Adipose tissue (tissue), 3 donors: ENCODE data around the gene AOC3. TPM values are rescaled to one million over a fixed set of nuclear protein-coding genes. Genes with fewer than 3 reads are reported as not detected.
"Not testable (repeated sequence)": the region's sequence is repeated elsewhere in the genome, so short reads cannot be mapped to it uniquely, and the experiment has no call there.

Experiments
- H3K27ac ChIP-seq: one replicate; pipeline ENCODE4 v1.5.1; 2013; ENCODE audit warnings: low read depth, low read length
- WGBS, 3 donors: extraction: QIAGEN DNeasy Blood & Tissue Kit; methylation state at CpG; one replicate each; pipeline ENCODE4 v1.1.7; 2013; 5-methylcytosine and 5-hydroxymethylcytosine counted together
- polyA plus RNA-seq, 3 donors: library from polyadenylated mRNA; stranded (reverse); fragments of 200-250 nt; gene quantifications; one replicate each; pipeline ENCODE4 v1.2.3, GENCODE V29; 2013
- donor health status: healthy with polysubstance abuse.
- donor health status: Bipolar disorder and iron deficiency.
- donor health status: healthy.

The AOC3 gene
- polyA plus RNA-seq, 3 donors, result 59.7 to 515 (median 182) TPM

- no peak overlapping the region for H3K27ac ChIP-seq
- 66 to 77% (median 68%) methylated on average over 11 of the region's 11 CpGs for WGBS, 3 donors
These were observed 8.9 kb upstream of the AOC3 start for GRCh38 chr17:42841975-42842685.

DNA sequence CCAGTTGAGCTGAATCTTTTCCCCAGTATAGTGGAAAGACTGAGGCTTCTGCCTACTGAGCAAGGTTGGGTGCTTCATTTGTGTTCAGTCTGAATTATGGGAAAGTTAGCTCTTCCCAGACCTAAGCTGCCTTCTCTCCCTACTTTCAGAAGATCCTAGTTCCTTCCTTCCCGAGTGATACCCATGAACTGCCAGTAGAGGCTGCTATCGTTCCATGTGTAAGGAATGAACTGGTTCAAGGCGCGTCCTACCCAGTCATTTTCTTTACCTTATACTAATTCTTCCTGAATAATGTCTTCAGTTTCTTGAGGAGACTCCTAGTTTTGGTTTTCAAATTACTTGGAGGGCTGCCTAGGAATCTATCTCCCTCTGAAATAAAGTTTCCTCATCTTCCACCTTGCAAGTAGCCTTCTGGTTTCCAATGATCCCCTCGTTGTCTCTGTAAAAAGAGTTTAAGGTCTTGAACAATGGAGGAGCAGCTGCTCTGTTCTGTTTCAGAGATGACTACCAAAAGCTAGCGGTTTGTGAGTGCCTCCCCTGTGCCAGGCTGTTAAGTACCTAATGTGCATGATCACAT is 7.6 kb upstream of the AOC3 start:
- H3K27ac ChIP-seq, result no peak overlapping the region
- 36 to 42% (median 37%) methylated on average over 6 of the region's 6 CpGs for WGBS, 3 donors

GRCh38 chr17:42844271-42844670 is 6.7 kb upstream of the AOC3 start, which contains the start of gene AOC2:
AOC2 (plus strand) TSS chr17:42844580; CDS start chr17:42844627, 47 bp downstream.
- no peak within 1 kb of the TSS for H3K27ac ChIP-seq
- WGBS, 3 donors, result 49 to 67% (median 65%) methylated on average over 4 of the region's 4 CpGs

- 89 to 92% (median 91%) methylated on average over 24 of the region's 24 CpGs for WGBS, 3 donors
- H3K27ac ChIP-seq, result no peak overlapping the region
These were observed 6.0 kb upstream of the AOC3 start for GRCh38 chr17:42844761-42845555.

GRCh38 chr17:42845556-42845917 is 5.5 kb upstream of the AOC3 start:
- 85 to 92% (median 91%) methylated on average over 12 of the region's 12 CpGs for WGBS, 3 donors
- H3K27ac ChIP-seq, result no peak overlapping the region

- H3K27ac ChIP-seq, result no peak overlapping the region
- 62 to 68% (median 66%) methylated on average over 7 of the region's 7 CpGs for WGBS, 3 donors
These were observed 4.9 kb upstream of the AOC3 start for GRCh38 chr17:42845918-42846593.

- 42 to 61% (median 46%) methylated on average over 9 of the region's 9 CpGs for WGBS, 3 donors
- no peak overlapping the region for H3K27ac ChIP-seq
These were observed 4.3 kb upstream of the AOC3 start for GRCh38 chr17:42846594-42847280.

DNA sequence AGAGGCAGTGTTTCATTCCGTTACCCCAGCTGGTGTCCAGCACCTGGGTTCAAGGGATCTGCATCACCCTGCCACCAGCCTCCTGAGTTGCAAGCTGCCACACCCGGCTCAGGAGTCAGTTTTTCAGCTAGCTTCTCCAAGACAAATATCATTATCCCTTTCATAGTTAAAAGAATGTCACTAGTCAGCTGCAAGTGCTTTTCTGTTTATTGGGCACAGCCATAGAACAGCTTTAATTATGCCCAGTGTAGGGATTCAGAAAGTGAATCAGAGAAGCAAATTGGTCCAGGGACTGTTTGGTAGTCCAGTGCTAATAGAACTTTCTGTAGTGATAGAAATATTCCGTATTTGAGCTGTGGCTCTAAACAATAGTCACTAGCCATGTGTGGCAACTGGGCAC is 2.9 kb upstream of the AOC3 start:
- no peak overlapping the region for H3K27ac ChIP-seq
- 71 to 89% (median 79%) methylated on average over 3 of the region's 3 CpGs for WGBS, 3 donors

GRCh38 chr17:42849031-42849430 is 2.0 kb upstream of the AOC3 start:
- WGBS, 3 donors, result 87 to 93% (median 90%) methylated on average over 9 of the region's 9 CpGs
- H3K27ac ChIP-seq, result no peak overlapping the region

DNA sequence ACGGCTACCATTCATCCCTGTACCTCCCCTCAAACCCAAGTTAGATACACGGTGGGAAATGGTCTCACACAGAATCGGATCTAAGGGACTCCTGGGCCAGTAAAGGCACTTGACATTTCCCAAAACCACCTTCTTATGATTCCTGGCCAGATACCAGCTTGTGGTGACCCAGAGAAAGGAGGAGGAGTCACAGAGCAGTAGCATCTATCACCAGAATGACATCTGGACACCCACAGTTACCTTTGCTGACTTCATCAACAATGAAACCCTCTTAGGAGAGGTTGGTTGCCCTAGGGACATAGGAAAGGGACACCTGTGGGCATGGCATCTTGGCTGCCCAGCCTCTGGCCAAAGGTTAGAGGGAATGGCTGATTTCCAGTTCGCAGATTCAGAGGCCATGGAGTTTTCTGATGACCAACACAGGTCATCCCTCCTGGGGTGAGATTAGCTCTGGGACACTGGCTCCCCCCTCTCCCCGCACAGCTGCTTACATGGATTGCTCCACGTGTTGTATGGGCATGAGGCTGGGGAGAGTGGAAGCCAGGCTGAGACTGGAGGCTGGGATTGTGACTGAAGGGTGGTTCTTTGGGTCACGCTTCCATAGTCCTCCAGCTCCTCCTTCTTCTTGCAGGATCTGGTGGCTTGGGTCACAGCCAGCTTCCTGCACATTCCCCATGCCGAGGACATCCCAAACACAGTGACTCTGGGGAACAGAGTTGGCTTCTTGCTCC is 1.4 kb upstream of the AOC3 start:
- WGBS, 3 donors, result 53 to 60% (median 60%) methylated on average over 8 of the region's 8 CpGs

GRCh38 chr17:42851371-42852240 is 607 bp downstream of the AOC3 start:
- 62 to 86% (median 69%) methylated on average over 19 to 25 of the region's 28 CpGs for WGBS, 3 donors

More for the DNA sequence above, 1.4 kb upstream of the AOC3 start:
- H3K27ac ChIP-seq, result no peak overlapping the region

GRCh38 chr17:42852351-42852750 is 1.4 kb downstream of the AOC3 start:
- H3K27ac ChIP-seq, result no peak overlapping the region
- 54 to 83% (median 68%) methylated on average over 15 of the region's 15 CpGs for WGBS, 3 donors

More at GRCh38 chr17:42851371-42852240, 607 bp downstream of the AOC3 start:
- not testable (repeated sequence) for H3K27ac ChIP-seq

GRCh38 chr17:42853004-42853403 is 2.0 kb downstream of the AOC3 start:
- WGBS, 3 donors, result 31 to 69% (median 33%) methylated on average over 4 of the region's 4 CpGs
- no peak overlapping the region for H3K27ac ChIP-seq

DNA sequence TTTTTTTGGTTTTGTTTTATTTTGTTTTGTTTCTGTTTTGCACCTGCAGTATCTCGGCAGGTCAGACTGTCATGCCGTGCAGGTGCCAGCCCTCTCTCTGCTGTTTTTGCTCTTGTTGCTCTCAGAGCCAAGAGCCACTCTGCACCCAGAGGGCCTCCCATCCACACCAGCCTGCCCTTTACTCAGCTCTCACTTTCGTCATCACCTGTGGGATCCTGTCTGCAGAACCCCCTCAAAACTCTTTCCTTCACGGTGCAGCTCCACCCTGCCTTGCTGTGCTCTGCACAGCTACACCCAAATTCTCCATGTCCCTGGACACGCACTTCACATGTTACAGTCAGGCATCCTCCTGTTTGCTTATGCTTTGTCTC is 2.6 kb downstream of the AOC3 start:
- 53 to 80% (median 60%) methylated on average over 5 of the region's 5 CpGs for WGBS, 3 donors

DNA sequence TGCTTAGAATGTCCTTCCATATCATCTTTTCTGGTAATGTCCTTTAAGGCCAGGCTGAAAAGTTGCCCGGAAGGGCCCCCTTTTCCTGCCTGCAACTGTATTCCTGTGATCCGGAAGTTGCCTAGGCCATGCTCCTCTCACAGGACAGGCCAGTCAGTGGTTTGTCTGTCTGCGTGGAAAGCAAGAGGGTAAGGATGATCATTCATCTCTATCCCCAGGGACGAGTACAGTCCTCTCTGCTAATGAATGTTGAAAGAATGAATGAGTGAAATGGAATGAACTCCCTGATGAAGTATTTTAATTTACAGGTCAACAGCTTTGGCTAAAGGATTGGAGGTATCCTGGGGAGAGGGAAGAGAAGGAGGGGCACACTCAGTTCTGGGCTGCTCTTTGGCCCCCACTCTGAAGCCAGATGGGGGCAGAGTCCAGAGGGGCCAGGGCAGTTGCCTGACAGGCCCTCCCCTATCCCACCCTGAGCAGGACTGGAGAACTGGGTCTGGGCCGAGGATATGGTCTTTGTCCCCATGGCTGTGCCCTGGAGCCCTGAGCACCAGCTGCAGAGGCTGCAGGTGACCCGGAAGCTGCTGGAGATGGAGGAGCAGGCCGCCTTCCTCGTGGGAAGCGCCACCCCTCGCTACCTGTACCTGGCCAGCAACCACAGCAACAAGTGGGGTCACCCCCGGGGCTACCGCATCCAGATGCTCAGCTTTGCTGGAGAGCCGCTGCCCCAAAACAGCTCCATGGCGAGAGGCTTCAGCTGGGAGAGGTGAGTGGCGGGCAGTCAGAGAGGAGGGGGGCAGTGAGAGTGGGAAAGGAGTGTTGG is 3.2 kb downstream of the AOC3 start:
- H3K27ac ChIP-seq, result no peak overlapping the region
- WGBS, 3 donors, result 68 to 80% (median 71%) methylated on average over 15 of the region's 15 CpGs

More for the DNA sequence above, 2.6 kb downstream of the AOC3 start:
- no peak overlapping the region for H3K27ac ChIP-seq

DNA sequence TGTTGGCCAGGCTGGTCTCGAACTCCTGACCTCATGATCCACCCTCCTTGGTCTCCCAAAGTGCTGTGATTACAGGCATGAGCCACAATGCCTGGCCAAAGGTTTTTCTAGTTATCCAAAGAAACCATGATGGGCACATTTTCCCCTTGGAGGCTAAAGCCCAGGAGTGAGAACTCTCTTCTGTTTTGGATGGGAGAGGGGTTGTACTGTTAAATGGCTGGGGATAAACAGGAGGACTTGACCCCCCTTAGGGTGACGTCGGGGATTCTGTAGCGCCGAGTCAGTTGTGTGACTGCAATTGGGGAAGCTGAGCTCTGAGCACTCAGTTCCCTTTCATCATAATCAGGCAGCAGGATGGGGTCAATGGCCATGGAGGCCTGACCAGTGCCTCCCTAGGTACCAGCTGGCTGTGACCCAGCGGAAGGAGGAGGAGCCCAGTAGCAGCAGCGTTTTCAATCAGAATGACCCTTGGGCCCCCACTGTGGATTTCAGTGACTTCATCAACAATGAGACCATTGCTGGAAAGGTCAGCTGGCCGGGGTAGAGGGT is 4.1 kb downstream of the AOC3 start:
- no peak overlapping the region for H3K27ac ChIP-seq
- 48 to 73% (median 58%) methylated on average over 8 of the region's 8 CpGs for WGBS, 3 donors
